Neutrophil (primary cell): ENCODE results near the gene CASP8AP2.

Experiments
- H3K27ac ChIP-seq: fragments of 200-600 bp; sonication (generic); 2 replicates; pipeline ENCODE4 v1.5.1; 2016; ENCODE audit warnings: mild to moderate bottlenecking, moderate library complexity
- H3K27me3 ChIP-seq: fragments of 200-600 bp; sonication (generic); 2 replicates; pipeline ENCODE4 v1.6.0; 2016; ENCODE audit warnings: mild to moderate bottlenecking
- H3K36me3 ChIP-seq: fragments of 200-600 bp; sonication (generic); 2 replicates; pipeline ENCODE4 v1.5.1; 2017
- H3K4me1 ChIP-seq, 2 experiments: fragments of 200-600 bp in 1 of 2; sonication (generic) in 1 of 2; 1 replicate in 1 of 2; 2 replicates in 1 of 2; pipeline versions ENCODE4 v1.5.1 to v1.6.1; 2013 to 2016; ENCODE audit warnings: low read depth in 1 of 2, low read length in 1 of 2, mild to moderate bottlenecking in 1 of 2, moderate library complexity in 1 of 2; ENCODE audit not compliant: control insufficient read depth in 1 of 2, insufficient read depth in 1 of 2
- H3K4me3 ChIP-seq, 2 experiments: fragments of 200-600 bp in 1 of 2; sonication (generic) in 1 of 2; 1 replicate in 1 of 2; 2 replicates in 1 of 2; pipeline ENCODE4 v1.5.1; 2013 to 2016; ENCODE audit warnings: low read depth in 1 of 2, low read length in 1 of 2, mild to moderate bottlenecking in 1 of 2, moderate library complexity in 1 of 2
- H3K9me3 ChIP-seq: fragments of 200-600 bp; sonication (generic); 2 replicates; pipeline ENCODE4 v1.5.1; 2016
- CTCF ChIP-seq: fragments of 200-600 bp; sonication (generic); IDR thresholded peaks from 2 replicates; pipeline ENCODE4 v1.5.1; 2016; ENCODE audit warnings: antibody characterized with exemption

The CASP8AP2 gene

GRCh38 chr6:89794324-89794723 lies 35.4 kb upstream of the CASP8AP2 start:
- no peak overlapping the region for H3K4me3 ChIP-seq
- TF ChIP-seq CTCF, result no peak

GRCh38 chr6:89797317-89797716 lies 32.4 kb upstream of the CASP8AP2 start:
- Histone ChIP-seq H3K9me3 (no peaks in the 10 kb centered on the region), H3K27ac (no peak overlapping the region), H3K4me3 (no peak overlapping the region), H3K36me3 (peaks cover 4% of the 10 kb centered on the region), H3K4me1 (no peaks in the 10 kb centered on the region), H3K27me3 (no peaks in the 10 kb centered on the region)
- no peak for TF ChIP-seq CTCF

More at GRCh38 chr6:89794324-89794723, 35.4 kb upstream of the CASP8AP2 start:
- peaks cover 12% of the 10 kb centered on the region for H3K36me3 ChIP-seq
- H3K4me1 ChIP-seq, result no peaks in the 10 kb centered on the region
- no peaks in the 10 kb centered on the region for H3K9me3 ChIP-seq
- no peaks in the 10 kb centered on the region for H3K27me3 ChIP-seq
- H3K27ac ChIP-seq, result no peak overlapping the region

DNA sequence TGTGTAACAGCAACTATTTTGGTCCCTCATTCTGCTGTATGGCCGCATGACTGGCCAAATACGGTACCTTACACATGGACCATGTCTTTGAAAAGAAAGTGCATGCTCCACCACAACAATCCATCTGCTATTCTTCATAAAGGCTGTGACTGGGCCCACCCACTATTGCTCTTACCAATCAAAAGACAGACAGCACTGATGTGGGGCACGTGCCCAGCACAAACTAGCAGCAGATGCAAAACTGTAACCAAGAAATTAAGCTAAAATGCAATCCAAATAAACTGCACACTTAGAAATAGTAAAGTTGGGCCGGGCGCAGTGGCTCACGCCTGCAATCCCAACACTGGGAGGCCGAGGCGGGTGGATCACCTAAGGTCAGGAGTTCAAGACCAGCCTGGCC lies 30.6 kb upstream of the CASP8AP2 start:
- H3K4me3 ChIP-seq, result no peak overlapping the region
- peaks cover 10% of the 10 kb centered on the region for H3K36me3 ChIP-seq
- no peaks in the 10 kb centered on the region for H3K4me1 ChIP-seq
- no peaks in the 10 kb centered on the region for H3K9me3 ChIP-seq
- no peaks in the 10 kb centered on the region for H3K27me3 ChIP-seq
- no peak for TF ChIP-seq CTCF
- H3K27ac ChIP-seq, result no peak overlapping the region

DNA sequence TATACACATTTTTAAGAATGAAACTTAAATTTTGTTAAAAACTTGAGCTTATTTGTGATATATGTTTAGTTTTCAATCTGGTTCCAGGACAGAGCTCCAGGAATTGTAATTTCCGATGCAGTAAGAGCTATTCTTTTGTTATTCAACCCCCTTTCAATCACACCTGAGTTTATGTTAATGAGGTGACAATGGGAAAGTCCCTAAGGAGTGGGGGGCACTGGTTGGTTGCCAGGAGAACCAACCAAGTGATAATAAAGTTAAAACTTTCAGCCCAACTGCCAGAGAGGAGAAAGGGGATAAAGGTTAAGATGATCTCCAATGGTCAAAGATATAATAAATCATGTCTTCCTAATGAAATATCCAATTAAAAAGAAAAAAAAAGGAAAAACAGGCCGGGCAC lies 29.9 kb upstream of the CASP8AP2 start:
- H3K4me3 ChIP-seq, result no peak overlapping the region
- H3K9me3 ChIP-seq, result no peaks in the 10 kb centered on the region
- TF ChIP-seq CTCF, result no peak
- H3K27me3 ChIP-seq, result no peaks in the 10 kb centered on the region
- no peaks in the 10 kb centered on the region for H3K4me1 ChIP-seq
- peaks cover 10% of the 10 kb centered on the region for H3K36me3 ChIP-seq
- no peak overlapping the region for H3K27ac ChIP-seq

GRCh38 chr6:89803271-89803670 lies 26.4 kb upstream of the CASP8AP2 start:
- no peaks in the 10 kb centered on the region for H3K9me3 ChIP-seq
- no peaks in the 10 kb centered on the region for H3K27me3 ChIP-seq
- H3K27ac ChIP-seq, result no peak overlapping the region
- H3K36me3 ChIP-seq, result peaks cover 10% of the 10 kb centered on the region
- H3K4me1 ChIP-seq, result no peaks in the 10 kb centered on the region
- H3K4me3 ChIP-seq, result no peak overlapping the region
- TF ChIP-seq CTCF, result no peak

- Histone ChIP-seq H3K4me3 (no peak overlapping the region), H3K4me1 (no peaks in the 10 kb centered on the region), H3K9me3 (no peaks in the 10 kb centered on the region), H3K36me3 (peaks cover 6% of the 10 kb centered on the region), H3K27ac (no peak overlapping the region), H3K27me3 (no peaks in the 10 kb centered on the region)
- no peak for TF ChIP-seq CTCF
These were observed 23.8 kb upstream of the CASP8AP2 start for GRCh38 chr6:89805814-89806371.
